Stimulated activated memory B cell treated with anti-CD40 and anti-IgM and Interleukin-4, amounts not matched to agents 10 μg/mL and 1 μg/mL and 100 μg/mL, for 72 hours (primary cell): ENCODE data around the gene CAPN9.

Experiments used
- ATAC-seq: fragments of 150-1000 bp; cut with Tn5 transposase; 2 replicates; pipeline ENCODE4 v1.10.0; 2021
- H3K27ac Mint-ChIP-seq: one replicate; pipeline ENCODE4 v1.8.0; 2022; ENCODE audit warnings: mild to moderate bottlenecking, mixed read lengths
- H3K27me3 Mint-ChIP-seq: one replicate; pipeline ENCODE4 v1.8.0; 2022; ENCODE audit warnings: mixed read lengths
- H3K36me3 Mint-ChIP-seq: one replicate; pipeline ENCODE4 v1.8.0; 2022; ENCODE audit warnings: mixed read lengths
- H3K4me1 Mint-ChIP-seq: one replicate; pipeline ENCODE4 v1.8.0; 2022; ENCODE audit warnings: mixed read lengths
- H3K4me3 Mint-ChIP-seq: one replicate; pipeline ENCODE4 v1.8.0; 2022; ENCODE audit warnings: mild to moderate bottlenecking, moderate library complexity, mixed read lengths
- H3K9me3 Mint-ChIP-seq: one replicate; pipeline ENCODE4 v1.8.0; 2022; ENCODE audit warnings: mixed read lengths

The CAPN9 gene

DNA sequence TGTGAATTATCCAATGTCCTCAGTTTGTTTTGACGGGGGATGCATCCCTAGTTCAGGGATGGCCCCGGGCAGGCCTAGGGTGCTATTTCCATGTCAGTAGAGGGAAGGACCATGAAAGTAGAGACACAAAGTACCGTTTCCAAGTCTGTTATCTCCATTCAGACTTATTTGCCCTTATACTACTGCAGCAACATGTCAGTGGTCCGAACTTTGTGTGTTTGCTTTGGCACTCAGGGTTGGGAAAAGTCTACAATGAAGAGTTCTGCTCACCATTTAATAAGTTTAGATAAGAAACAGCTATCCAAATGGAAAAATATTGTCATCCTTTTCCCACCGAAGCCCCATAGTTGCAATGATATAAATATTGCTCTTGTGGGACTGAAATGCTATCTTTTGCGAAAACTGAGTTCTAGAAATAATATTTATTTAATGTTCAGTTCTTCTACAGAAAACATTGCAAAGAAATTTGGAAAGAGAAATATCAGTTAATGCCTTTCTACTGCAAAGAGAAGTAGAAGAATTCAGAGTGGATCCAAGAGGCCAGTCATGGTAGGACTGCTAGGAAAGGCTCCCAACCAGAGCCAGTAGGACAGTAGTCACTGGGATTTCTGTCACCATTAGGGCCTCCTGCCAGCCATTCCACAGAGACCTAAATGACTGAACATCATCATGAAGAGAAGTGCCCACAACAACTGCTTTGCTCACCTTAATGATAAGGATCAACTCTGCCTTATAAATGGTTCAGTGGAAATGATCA lies 21.8 kb upstream of the CAPN9 start:
- H3K4me1 Mint-ChIP-seq = no peaks in the 10 kb centered on the region
- H3K4me3 Mint-ChIP-seq = no peak overlapping the region
- H3K9me3 Mint-ChIP-seq = peaks cover 3% of the 10 kb centered on the region
- no peak overlapping the region for H3K27ac Mint-ChIP-seq
- H3K36me3 Mint-ChIP-seq = peaks cover 5% of the 10 kb centered on the region
- no peak for ATAC-seq
- H3K27me3 Mint-ChIP-seq = peaks cover 16% of the 10 kb centered on the region

DNA sequence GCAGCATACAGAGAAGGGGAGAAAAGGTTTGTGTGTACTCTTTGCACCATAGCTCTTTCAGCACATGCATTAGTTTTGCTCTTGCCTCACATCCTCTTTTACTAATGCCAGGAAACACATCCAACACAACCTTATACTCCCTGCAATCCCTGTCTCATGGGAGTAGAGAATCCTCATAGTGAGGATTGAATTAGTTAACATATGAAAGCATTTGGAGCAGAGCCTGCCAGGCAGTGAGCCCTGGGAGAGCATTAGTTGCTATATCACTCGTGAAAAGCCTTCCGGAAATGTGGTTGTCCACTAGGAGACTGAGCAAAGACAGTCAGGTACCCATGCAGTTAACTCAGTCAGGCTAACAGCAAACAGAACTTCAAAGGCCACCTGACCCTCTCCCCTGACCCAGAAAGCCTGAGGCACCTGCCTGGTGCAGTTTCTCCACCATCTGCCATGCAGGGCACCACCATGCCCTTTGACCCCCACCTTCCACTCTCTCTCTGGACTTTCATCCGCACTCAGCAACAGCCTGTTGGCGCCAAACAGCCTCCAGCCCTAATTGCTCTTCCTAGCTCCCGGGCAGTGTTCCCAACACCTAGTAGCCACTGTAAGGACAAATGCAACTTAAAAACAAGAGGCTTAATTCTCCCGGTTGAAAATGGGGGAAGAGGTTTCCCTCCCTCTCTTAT lies 18.3 kb upstream of the CAPN9 start:
- Mint-ChIP-seq H3K27me3 (peaks cover 26% of the 10 kb centered on the region), H3K27ac (no peak overlapping the region)

DNA sequence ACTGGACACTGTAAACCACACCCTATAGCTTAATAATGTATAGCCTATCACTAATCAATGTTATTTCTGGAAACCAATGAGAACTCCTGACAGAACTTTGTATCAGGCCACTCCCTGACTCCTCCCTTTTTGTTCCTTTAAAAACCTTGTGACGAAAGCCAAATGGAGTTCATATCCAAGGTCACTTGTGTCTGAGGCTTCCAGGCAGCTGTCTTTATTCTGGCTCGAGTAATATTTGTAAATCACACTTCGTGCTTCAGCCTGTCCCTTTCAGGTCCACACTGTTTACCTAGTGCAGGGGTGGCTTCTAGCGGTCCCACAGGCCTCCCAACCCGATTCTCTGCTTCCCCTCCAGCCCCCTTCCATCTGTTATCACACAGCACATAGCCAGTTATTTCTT lies 16.2 kb upstream of the CAPN9 start:
- Mint-ChIP-seq H3K4me1 (no peaks in the 10 kb centered on the region), H3K36me3 (no peaks in the 10 kb centered on the region), H3K27ac (no peak overlapping the region), H3K4me3 (no peak overlapping the region), H3K27me3 (peaks cover 30% of the 10 kb centered on the region), H3K9me3 (no peaks in the 10 kb centered on the region)
- ATAC-seq = no peak

More for the DNA sequence above, 18.3 kb upstream of the CAPN9 start:
- ATAC-seq = no peak
- Mint-ChIP-seq H3K36me3 (no peaks in the 10 kb centered on the region), H3K4me3 (no peak overlapping the region), H3K4me1 (no peaks in the 10 kb centered on the region), H3K9me3 (no peaks in the 10 kb centered on the region)

DNA sequence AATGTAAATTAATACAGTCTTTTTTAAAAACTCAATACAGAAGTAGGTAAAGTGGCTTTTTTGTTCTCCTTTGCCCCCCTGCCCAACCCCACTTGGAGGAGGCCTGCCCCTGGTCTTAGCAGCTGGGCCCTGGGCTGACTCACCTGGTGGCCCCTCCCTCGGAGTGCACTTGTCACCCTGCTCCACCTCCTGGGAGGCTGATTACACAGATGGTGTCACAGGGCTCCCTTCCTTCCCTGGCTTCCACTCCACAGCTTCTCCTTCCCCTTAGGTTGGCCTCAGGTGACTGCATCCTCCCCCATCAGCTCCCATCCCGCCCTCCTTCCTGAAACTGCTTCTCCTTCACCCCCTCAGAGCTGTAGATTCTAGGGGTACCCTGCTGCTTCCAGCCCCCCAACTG lies 11.7 kb upstream of the CAPN9 start:
- peaks cover 47% of the 10 kb centered on the region for H3K27me3 Mint-ChIP-seq
- H3K4me1 Mint-ChIP-seq = no peaks in the 10 kb centered on the region
- no peaks in the 10 kb centered on the region for H3K36me3 Mint-ChIP-seq
- ATAC-seq = no peak
- H3K9me3 Mint-ChIP-seq = peaks cover 2% of the 10 kb centered on the region
- H3K4me3 Mint-ChIP-seq = no peak overlapping the region
- no peak overlapping the region for H3K27ac Mint-ChIP-seq

DNA sequence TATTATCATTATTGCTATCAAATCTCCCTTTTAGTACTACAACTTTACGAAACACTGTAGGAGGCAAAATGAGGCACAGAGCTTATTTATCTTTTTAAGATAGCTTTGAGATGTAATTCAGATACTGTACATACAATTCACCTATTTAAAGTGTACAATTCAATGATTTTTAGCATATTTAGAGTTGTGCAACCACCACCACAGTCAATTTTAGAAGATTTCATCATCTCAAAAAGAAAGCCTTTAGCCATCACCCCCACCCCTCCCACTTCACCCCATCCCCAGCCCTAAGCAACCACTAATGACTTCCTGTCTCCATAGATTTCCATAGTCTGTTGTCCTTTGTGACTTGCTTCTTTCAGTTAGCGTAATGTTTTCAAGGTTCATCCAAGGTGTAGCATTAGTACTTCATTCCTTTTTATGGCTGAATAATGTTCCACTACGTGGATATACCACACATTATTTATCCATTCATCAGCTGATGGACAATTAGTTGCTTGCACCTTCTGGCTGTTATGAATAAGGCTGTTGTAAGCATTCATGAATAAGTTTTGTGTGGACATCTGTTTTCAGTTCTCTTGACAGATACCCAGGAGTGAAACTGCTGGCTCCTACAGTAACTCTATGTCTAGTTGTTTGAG lies 9.4 kb upstream of the CAPN9 start:
- Mint-ChIP-seq H3K27me3 (peaks cover 46% of the 10 kb centered on the region), H3K27ac (no peak overlapping the region)

DNA sequence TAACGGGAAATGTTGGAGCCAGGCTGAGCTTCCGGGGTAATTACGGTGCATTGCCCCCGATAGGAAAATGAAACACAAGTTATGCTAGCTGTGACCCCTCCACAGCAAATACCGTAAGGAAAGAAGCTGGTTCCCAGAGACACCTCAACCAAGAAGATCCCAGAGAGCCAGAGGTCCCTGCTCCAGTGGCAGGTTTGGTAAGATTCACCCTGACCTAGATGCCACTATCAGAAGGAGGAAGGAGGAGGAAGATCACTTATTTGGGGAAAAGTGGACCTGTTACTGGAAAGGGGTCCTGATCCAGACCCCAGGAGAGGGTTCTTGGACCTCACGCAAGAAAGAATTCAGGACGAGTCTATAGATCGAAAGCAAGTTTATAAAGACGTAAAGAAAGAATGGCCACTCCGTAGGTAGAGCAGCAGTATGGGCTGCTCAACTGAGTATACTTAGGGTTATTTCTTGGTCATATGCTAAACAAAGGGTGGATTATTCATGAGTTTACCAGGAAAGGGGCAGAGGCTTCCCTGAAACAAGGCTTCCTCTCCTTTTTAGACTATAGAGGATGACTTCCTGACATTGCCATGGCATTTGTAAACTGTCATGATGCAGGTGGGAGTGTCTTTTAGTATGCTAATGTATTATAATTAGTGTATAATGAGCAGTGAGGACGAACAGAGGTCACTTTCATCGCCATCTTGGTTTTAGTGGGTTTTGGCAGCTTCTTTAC lies 7.5 kb upstream of the CAPN9 start:
- peaks cover 2% of the 10 kb centered on the region for H3K9me3 Mint-ChIP-seq
- H3K27ac Mint-ChIP-seq = no peak overlapping the region
- no peak for ATAC-seq
- no peak overlapping the region for H3K4me3 Mint-ChIP-seq
- H3K4me1 Mint-ChIP-seq = no peaks in the 10 kb centered on the region
- H3K36me3 Mint-ChIP-seq = no peaks in the 10 kb centered on the region
- H3K27me3 Mint-ChIP-seq = peaks cover 46% of the 10 kb centered on the region

More for the DNA sequence above, 9.4 kb upstream of the CAPN9 start:
- Mint-ChIP-seq H3K36me3 (no peaks in the 10 kb centered on the region), H3K4me3 (no peak overlapping the region), H3K9me3 (peaks cover 2% of the 10 kb centered on the region), H3K4me1 (no peaks in the 10 kb centered on the region)
- ATAC-seq = no peak

DNA sequence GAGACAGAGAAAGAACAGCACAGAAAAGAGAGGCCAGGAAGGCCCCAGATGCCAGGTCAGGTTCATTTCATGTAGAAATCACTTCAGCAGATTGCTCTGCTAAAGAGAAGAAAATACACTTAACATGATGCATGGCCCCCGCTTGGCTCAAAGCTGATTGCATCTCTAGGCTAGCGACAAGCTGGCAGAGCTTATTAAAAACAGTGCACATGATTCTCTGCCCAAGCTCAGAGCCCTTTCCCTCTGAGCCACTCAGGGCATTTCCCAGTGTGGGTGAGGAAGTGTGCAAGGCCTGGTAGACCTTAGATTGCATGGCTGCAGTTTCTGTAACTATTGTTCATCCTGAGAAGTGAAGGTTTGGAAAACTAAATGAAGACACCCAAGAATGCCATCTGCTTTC lies 3.3 kb upstream of the CAPN9 start:
- no peaks in the 10 kb centered on the region for H3K36me3 Mint-ChIP-seq
- ATAC-seq = no peak
- no peaks in the 10 kb centered on the region for H3K9me3 Mint-ChIP-seq
- H3K4me3 Mint-ChIP-seq = no peak overlapping the region
- peaks cover 5% of the 10 kb centered on the region for H3K4me1 Mint-ChIP-seq
- no peak overlapping the region for H3K27ac Mint-ChIP-seq
- H3K27me3 Mint-ChIP-seq = peaks cover 18% of the 10 kb centered on the region

DNA sequence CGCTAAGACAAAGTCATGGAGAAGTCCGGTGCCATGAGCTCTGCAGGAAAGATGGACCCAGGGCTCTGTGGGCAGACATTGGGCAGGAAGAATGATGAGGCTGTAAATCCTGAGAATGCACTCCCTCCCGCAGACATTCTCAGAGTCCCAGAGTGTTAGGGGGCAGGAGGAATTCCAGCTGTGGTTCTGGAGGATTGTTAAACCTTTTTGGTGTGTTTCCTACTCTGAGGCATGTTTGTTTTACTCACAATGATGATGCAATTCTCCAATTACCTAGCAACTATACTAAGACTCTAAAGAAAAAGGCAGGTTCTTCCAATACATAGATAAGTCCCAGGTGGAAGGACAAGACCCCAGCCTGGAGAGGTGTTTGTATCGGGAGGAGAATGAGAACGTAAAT lies 2.8 kb upstream of the CAPN9 start:
- Mint-ChIP-seq H3K4me3 (no peak overlapping the region), H3K4me1 (peaks cover 10% of the 10 kb centered on the region), H3K36me3 (no peaks in the 10 kb centered on the region), H3K27me3 (peaks cover 13% of the 10 kb centered on the region), H3K9me3 (no peaks in the 10 kb centered on the region), H3K27ac (no peak overlapping the region)
- ATAC-seq = no peak

DNA sequence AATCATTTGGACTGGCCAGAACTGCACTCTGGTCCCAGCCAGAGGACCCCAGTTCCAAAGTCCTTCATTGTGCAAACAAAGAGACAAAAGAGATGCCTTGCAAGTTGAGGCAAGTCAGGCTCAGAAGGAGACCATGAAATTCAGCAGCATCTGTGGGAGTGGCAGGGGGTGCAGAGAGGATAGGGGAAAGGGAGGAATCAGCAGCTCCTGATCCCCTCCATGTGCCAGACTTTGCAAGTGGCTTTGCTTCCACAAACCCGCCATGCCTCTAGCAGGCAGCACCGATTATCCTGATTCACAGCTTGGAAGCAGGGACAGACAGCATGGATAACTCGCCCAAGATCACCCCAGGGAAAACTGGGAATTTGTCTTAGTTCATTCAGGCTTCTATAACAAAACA lies 2.1 kb upstream of the CAPN9 start:
- Mint-ChIP-seq H3K9me3 (no peaks in the 10 kb centered on the region), H3K4me1 (peaks cover 17% of the 10 kb centered on the region), H3K27me3 (peaks cover 9% of the 10 kb centered on the region), H3K27ac (no peak overlapping the region), H3K36me3 (no peaks in the 10 kb centered on the region), H3K4me3 (no peak overlapping the region)
- ATAC-seq = no peak

DNA sequence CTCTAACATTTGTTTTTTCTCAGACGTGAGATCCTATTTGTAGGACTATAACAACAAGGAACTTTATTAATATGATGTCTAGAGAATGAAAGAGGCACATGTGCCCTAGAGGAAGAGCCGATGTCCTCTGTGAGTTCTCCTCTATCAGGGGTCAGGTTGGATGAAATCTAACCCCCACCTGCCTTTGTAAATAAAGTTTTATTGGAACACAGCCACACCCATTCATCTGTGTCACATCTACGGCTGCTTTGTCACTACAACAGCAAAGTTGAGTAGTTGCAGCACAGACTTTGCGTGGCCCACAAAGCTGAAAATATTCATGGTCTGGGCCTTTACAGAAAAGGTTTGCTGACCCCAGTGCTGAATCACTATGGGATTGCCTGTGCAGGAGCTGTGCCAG lies 571 bp upstream of the CAPN9 start:
- H3K27ac Mint-ChIP-seq = no peak overlapping the region
- H3K4me1 Mint-ChIP-seq = peaks cover 21% of the 10 kb centered on the region
- no peak overlapping the region for H3K4me3 Mint-ChIP-seq
- no peaks in the 10 kb centered on the region for H3K9me3 Mint-ChIP-seq
- ATAC-seq = no peak
- peaks cover 2% of the 10 kb centered on the region for H3K27me3 Mint-ChIP-seq
- H3K36me3 Mint-ChIP-seq = no peaks in the 10 kb centered on the region

DNA sequence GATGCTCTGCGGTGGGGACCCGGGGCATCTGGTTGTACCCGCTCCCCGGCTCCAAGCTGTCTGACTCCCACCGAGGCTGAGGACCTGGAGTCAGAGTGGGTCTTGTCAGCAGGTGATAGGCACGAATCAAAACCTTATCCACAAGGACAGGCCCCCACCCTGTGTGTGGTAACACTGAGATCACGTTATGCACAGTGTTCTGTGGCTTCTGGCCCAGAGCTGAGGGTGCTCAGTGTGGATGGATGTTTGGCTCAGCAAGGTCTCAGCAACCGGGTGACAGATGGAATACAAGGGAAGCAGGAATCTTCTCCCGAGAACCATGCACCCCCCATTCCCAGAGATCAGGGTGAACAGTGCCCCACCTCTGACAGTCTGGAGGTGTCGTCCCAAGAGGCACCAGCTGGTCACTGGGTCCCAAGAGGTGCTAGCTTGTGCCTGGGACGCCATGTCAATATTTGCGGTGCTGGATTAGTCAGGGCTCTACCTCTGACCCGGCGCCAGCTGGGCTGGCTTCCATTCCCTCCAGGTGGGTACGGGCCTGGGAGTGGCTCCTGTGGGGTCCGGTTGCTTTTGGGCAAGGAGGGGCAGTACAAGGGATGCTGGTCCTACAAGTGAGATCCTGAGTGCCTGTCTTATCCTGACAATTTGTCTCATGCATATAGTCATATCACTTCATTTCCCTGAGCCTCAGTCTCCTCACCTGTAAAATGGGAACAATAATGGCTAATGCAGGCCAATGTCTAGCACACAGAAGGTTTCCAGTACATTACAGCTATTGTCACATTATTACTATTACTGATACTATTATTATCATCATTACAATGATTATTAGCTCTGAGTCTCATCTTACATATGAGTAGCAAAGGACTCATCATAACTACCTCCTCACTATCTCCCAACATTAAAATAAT lies 957 bp downstream of the CAPN9 start:
- Mint-ChIP-seq H3K4me3 (no peak overlapping the region), H3K9me3 (no peaks in the 10 kb centered on the region), H3K27ac (peak overlapping the region; percentile 10), H3K36me3 (no peaks in the 10 kb centered on the region), H3K27me3 (no peaks in the 10 kb centered on the region), H3K4me1 (peaks cover 21% of the 10 kb centered on the region)
- ATAC-seq = no peak

DNA sequence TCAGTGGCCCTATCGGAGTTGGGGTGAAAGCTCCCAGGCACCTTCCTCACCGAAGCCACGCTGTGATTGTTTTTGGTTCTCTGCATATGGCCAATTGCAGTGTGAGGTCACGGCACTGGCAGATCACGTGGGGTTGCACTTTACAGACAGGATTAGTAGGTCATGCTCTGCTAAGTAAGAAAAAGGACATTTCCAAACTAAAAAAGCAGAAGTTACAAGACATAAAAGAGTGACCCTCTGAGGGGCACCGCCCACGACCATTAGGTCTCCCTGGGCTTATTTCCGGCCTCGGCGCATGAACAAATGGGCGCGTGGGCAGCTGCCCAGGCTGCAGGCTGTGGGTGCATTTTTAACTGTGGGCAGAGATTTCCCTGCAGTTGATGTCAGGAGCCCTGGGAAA lies 2.0 kb downstream of the CAPN9 start:
- Mint-ChIP-seq H3K27ac (peak overlapping the region; percentile 10), H3K4me3 (peak overlapping the region; percentile 5), H3K27me3 (no peaks in the 10 kb centered on the region), H3K4me1 (peaks cover 27% of the 10 kb centered on the region), H3K36me3 (no peaks in the 10 kb centered on the region), H3K9me3 (no peaks in the 10 kb centered on the region)
- ATAC-seq = peak; percentile 78

DNA sequence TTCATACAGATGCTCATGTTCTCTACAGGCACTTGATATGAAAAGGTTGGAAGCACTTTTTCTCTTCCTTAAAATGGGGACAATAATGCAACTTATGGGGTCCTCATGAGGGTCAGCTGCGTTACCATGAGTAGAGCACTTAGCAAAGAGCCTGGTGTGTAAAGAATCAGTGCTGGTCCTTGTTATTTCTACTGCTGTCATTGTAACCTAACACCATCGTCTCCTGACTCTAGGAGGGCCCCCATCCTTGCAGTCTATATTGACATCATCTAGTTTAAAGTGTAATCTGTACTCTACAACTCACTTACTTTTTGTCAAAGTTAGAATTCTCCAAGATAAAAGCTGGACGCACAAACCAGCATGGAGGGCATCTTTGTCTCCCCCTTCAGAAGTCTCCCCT lies 2.4 kb downstream of the CAPN9 start:
- Mint-ChIP-seq H3K27me3 (no peaks in the 10 kb centered on the region), H3K36me3 (no peaks in the 10 kb centered on the region), H3K9me3 (no peaks in the 10 kb centered on the region), H3K4me3 (no peak overlapping the region), H3K4me1 (peaks cover 27% of the 10 kb centered on the region), H3K27ac (peak overlapping the region; percentile 10)
- no peak for ATAC-seq

DNA sequence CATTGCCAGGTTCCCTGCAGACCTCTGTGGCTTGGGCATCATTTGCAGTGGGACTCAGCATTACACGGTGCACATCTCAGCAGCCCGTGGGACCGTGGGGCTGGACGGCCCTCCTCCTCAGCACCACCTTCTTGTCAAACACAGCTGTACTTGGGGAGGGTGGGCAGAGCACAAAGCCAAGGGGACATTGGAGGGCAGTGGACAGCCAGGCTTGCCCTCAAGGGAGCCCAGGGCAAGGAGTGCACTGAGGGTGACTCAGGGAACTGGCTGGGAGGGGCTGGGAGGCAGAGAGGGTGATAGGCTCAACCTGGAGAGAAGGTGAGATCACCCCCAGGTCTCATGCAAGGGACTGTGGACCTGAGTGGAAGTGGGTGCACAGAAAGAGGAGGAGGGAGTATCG lies 3.4 kb downstream of the CAPN9 start:
- ATAC-seq = no peak
- peak overlapping the region; percentile 10 for H3K27ac Mint-ChIP-seq
- peaks cover 27% of the 10 kb centered on the region for H3K4me1 Mint-ChIP-seq
- H3K4me3 Mint-ChIP-seq = no peak overlapping the region
- no peaks in the 10 kb centered on the region for H3K36me3 Mint-ChIP-seq
- peaks cover 4% of the 10 kb centered on the region for H3K27me3 Mint-ChIP-seq
- H3K9me3 Mint-ChIP-seq = no peaks in the 10 kb centered on the region
